Skeletal muscle tissue (tissue), 4 donors: ENCODE data around the gene ZFP36L1. TPM values are rescaled to one million over a fixed set of nuclear protein-coding genes. Genes with fewer than 3 reads are reported as not detected.
A peak's percentile ranks its signal among the peaks of the same experiment; 100 is the strongest.

ENCODE experiments used
- H3K27ac ChIP-seq: one replicate; pipeline ENCODE4 v1.7.0; 2013; ENCODE audit warnings: mild to moderate bottlenecking, low read depth, low read length, inconsistent platforms
- H3K27me3 ChIP-seq, 3 donors: one replicate each; pipeline ENCODE4 v1.7.0; 2013; ENCODE audit warnings: low read length in 3 of 3; ENCODE audit not compliant: control insufficient read depth in 3 of 3, insufficient read depth in 3 of 3
- H3K36me3 ChIP-seq, 3 donors: one replicate each; pipeline ENCODE4 v1.7.0; 2013; ENCODE audit warnings: low read length in 3 of 3; ENCODE audit not compliant: control insufficient read depth in 3 of 3, insufficient read depth in 3 of 3
- H3K4me1 ChIP-seq, 3 donors: one replicate each; pipeline ENCODE4 v1.7.0; 2013; ENCODE audit warnings: low read length in 3 of 3, mild to moderate bottlenecking in 3 of 3; ENCODE audit not compliant: control insufficient read depth in 3 of 3, insufficient read depth in 3 of 3
- H3K4me3 ChIP-seq, 3 donors: one replicate each; pipeline ENCODE4 v1.7.0; 2013; ENCODE audit warnings: low read length in 3 of 3
- H3K9ac ChIP-seq, 3 donors: one replicate each; pipeline ENCODE4 v1.7.0; 2013; ENCODE audit warnings: low read length in 3 of 3, mild to moderate bottlenecking in 3 of 3, moderate library complexity in 2 of 3, low read depth in 1 of 3
- H3K9me3 ChIP-seq, 3 donors: one replicate each; pipeline ENCODE4 v1.7.0; 2013; ENCODE audit warnings: low read length in 3 of 3; ENCODE audit not compliant: control insufficient read depth in 3 of 3
- total RNA-seq: library from RNA; depleted of rRNA; stranded (reverse); fragments of >200 nt; gene quantifications from one replicate; pipeline ENCODE4 v1.2.3, GENCODE V29; 2014
- donor health status: Osteomylitis.

ZFP36L1 gene
- total RNA-seq, 1 donor from 2014 or later = 27.7 TPM

GRCh38 chr14:68816943-68817430 lies 24.1 kb upstream of the ZFP36L1 start:
- Histone ChIP-seq H3K27ac (peak overlapping the region; percentile 98), H3K27me3 (no peaks in the 10 kb centered on the region), H3K4me1 (peaks cover 38 to 47% (median 41%) of the 10 kb centered on the region in 3 donors), H3K9ac (peak overlapping the region; percentile 79 to 96 (median 89)), H3K9me3 (no peaks in the 10 kb centered on the region), H3K4me3 (peak overlapping the region; percentile 61 to 83 (median 77)), H3K36me3 (no peaks in the 10 kb centered on the region)

GRCh38 chr14:68816183-68816942 lies 23.5 kb upstream of the ZFP36L1 start:
- H3K9me3 ChIP-seq = no peaks in the 10 kb centered on the region
- H3K27ac ChIP-seq = peak overlapping the region; percentile 98
- H3K4me1 ChIP-seq = peaks cover 38 to 47% (median 41%) of the 10 kb centered on the region in 3 donors
- no peaks in the 10 kb centered on the region for H3K27me3 ChIP-seq
- peak overlapping the region; percentile 79 to 96 (median 89) for H3K9ac ChIP-seq
- no peaks in the 10 kb centered on the region for H3K36me3 ChIP-seq
- peak overlapping the region; percentile 61 to 83 (median 77) for H3K4me3 ChIP-seq

DNA sequence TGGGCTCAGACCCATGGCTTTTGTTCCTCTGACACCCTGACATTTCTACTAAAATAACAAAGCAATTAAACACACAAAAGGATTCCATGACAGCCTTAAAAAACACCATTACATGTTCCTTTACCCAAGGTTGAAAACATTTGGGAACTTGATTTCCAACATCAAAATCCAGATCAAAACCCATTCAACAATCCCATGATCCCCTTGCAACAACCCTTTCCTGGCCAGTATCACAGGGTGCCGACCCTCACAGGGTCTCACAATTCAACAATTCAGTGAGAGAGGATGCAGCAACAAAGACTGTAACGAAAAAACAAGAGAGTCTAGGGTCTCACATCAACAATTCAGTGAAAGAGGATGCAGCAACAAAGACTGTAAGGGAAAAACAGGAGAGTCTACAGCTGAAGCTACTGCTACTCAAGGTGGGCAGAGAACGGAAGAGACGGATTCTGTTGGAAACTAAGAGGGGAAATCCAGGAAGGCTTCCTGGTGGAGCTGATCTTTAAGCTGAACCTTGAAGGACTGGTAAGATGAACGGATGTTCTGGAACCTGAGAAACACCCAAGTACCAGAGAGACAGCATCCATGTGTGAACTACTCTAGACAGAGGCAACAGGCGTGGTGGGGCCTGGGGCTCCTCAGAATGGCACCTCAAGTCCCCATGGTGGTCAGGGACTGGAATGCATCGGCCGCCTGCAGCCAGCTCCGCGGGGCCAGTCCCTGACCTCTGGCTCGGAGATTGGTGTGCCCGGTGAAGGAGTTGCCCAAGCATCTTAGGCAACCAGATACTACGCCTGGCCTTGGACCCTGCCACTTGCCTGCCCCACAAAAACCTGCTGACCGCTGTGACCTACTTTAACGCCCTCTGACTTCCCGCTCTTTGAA lies 22.7 kb upstream of the ZFP36L1 start:
- H3K27ac ChIP-seq = peak overlapping the region; percentile 98
- peaks cover 38 to 47% (median 41%) of the 10 kb centered on the region in 3 donors for H3K4me1 ChIP-seq
- no peaks in the 10 kb centered on the region for H3K27me3 ChIP-seq
- peak overlapping the region; percentile 79 to 96 (median 89) for H3K9ac ChIP-seq
- no peaks in the 10 kb centered on the region for H3K36me3 ChIP-seq
- no peaks in the 10 kb centered on the region for H3K9me3 ChIP-seq
- H3K4me3 ChIP-seq = peak overlapping the region; percentile 61 to 83 (median 77)

DNA sequence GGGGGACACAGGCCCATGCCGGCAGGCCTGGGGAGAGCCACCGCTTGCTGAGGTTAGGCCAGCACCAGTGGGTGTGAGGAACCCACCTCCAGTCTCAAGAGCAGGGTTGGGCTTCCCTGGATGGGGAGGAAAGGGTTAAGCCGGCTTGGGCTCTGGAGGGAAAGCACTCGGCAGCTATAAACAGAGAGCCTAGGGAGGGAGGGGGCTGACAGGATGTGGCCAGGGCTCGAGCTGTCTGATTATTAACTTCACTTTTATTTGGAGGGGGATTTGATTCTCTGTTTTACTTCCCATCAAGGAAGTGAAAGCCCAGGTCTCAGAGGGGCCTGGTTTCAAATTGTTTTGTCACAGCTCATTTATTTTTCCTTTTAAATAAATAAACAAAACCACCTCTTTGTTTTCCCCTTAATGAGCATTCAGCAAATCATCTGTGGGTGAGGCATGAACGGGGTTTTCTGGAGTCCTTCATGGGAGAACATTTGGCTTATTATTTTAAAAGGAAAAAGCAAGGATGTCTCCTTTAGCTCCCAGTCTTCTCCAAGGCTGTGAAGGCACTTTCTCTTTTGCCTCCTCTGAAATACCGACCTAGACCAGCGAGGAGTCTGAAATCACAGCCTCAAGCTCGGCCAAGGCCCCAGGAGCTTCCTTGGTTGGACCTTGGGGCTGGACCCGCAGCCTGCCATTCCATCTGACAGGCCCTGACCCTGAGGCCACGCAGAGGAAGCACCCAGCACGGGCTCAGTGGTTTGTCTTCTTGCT lies 21.9 kb upstream of the ZFP36L1 start:
- H3K9ac ChIP-seq = peak overlapping the region; percentile 77 to 96 (median 79)
- no peaks in the 10 kb centered on the region for H3K27me3 ChIP-seq
- H3K4me3 ChIP-seq = peak overlapping the region; percentile 49 to 83 (median 57)
- H3K36me3 ChIP-seq = no peaks in the 10 kb centered on the region
- H3K27ac ChIP-seq = peak overlapping the region; percentile 98
- peaks cover 38 to 47% (median 41%) of the 10 kb centered on the region in 3 donors for H3K4me1 ChIP-seq
- H3K9me3 ChIP-seq = no peaks in the 10 kb centered on the region

DNA sequence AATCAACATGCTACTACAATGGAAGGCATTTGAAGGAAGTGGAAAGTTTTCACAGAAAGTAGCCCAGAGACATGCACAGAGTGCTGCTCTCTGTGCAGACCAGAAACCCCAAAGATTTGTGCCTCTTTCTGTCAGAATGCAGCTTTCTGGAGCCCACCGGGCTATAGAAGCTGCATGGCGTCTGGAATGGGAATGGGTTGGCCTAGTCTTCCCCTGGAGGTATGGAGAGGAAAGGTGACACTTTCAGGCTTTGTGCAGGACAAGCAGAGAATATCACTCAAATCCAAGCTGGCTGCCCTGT lies 21.3 kb upstream of the ZFP36L1 start:
- Histone ChIP-seq H3K4me1 (peaks cover 38 to 43% (median 41%) of the 10 kb centered on the region in 3 donors), H3K36me3 (no peaks in the 10 kb centered on the region), H3K27me3 (no peaks in the 10 kb centered on the region), H3K4me3 (peak overlapping the region; percentile 49 to 83 (median 51)), H3K27ac (peak overlapping the region; percentile 98), H3K9ac (peak overlapping the region; percentile 77 to 96 (median 79)), H3K9me3 (no peaks in the 10 kb centered on the region)

DNA sequence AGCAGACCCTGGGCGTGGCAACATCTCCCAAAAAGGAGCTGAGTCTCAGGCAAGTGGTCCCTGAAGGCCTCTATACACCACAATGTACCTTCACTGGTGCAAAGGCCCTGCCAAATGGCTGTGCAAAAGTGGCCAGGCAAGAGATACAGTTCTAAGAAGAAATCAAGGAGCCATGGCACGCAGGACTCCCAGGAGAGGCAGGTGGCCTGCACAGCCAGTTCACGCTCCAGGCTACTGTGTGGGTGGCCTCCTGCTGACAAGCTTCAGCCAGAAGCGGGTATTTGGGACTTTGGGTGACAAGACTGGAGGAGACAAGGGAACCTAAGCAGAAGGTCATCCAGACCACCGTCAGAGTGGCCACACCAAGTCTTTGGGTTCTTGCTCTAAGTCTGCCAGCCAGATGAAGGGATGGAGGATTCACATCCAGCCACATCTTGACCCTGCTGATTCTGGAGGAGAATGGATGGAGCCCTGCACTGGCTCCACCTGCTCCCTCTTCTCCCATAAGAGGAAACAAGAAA lies 20.5 kb upstream of the ZFP36L1 start:
- no peaks in the 10 kb centered on the region for H3K36me3 ChIP-seq
- H3K4me3 ChIP-seq = no peak overlapping the region
- no peaks in the 10 kb centered on the region for H3K9me3 ChIP-seq
- peaks cover 39 to 46% (median 42%) of the 10 kb centered on the region in 3 donors for H3K4me1 ChIP-seq
- peak overlapping the region in 1 of 3 donors; percentile 96 for H3K9ac ChIP-seq
- peak overlapping the region; percentile 98 for H3K27ac ChIP-seq
- H3K27me3 ChIP-seq = no peaks in the 10 kb centered on the region

GRCh38 chr14:68811171-68811570 lies 18.3 kb upstream of the ZFP36L1 start:
- Histone ChIP-seq H3K4me1 (peaks cover 46 to 55% (median 51%) of the 10 kb centered on the region in 3 donors), H3K27ac (peak overlapping the region; percentile 29), H3K4me3 (no peak overlapping the region)

DNA sequence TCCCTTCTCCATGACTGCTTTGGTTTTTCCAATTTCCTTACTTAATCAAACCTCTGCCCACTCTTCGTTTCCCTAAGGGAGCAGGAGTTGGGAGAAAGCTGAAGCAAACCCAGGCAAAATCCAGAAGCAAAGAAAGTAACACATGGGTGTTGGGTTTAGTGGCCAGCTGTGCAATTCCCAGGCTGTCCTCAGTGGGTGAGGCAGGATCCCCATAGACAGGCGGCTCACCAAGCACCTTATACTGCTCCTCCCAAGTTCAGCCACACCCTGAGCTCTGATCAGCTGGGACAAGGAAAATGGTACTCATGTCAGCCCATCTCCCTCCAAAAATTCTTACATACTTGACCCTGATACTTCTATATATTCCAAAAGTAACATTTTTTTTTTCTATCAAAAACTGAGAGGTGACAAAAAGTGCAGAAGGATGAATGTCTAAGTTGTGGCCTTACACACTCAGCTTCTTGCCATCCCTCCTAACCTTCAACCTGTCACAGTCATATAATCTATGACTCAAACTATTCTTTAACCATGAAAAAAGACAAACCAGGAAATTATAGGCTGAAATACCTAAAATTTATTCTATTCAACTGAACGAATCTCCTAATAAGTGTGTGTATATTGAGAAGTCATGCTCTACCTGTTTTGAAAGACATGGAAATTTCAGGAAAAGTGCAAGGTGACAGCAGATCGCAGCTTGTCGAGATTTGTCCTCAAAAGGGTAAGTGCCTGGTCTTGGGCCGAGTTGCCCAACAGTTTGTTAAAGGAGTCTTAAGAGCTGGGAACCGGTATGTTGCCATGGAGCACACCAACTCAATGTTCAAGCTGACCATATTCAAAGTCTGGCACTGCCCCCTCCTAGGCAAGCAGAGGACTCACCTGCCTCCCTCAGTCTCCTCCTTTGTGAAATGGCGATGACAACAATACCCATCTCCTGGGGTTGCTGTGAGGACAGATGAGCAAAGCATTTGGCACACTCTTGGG lies 17.6 kb upstream of the ZFP36L1 start:
- Histone ChIP-seq H3K9me3 (no peaks in the 10 kb centered on the region), H3K4me1 (peaks cover 39 to 48% (median 44%) of the 10 kb centered on the region in 3 donors), H3K27ac (peak overlapping the region; percentile 29), H3K27me3 (no peaks in the 10 kb centered on the region), H3K4me3 (no peak overlapping the region), H3K36me3 (no peaks in the 10 kb centered on the region), H3K9ac (no peak overlapping the region)

More at GRCh38 chr14:68811171-68811570, 18.3 kb upstream of the ZFP36L1 start:
- Histone ChIP-seq H3K36me3 (no peaks in the 10 kb centered on the region), H3K9ac (no peak overlapping the region), H3K27me3 (no peaks in the 10 kb centered on the region), H3K9me3 (no peaks in the 10 kb centered on the region)
